Stimulated activated CD4-positive, alpha-beta T cell treated with anti-CD3 and anti-CD28 coated beads, TNF-alpha, amount 100 ng/mL, for 24 hours (primary cell): ENCODE results near the gene DRC1.
"Not testable (repeated sequence)": the region's sequence is repeated elsewhere in the genome, so short reads cannot be mapped to it uniquely, and the experiment has no call there.

Source experiments
- DNase-seq, 3 experiments: peaks; one replicate each; pipeline ENCODE4 v3.0.0-alpha.2; 2020; ENCODE audit warnings: low read depth in 3 of 3

DRC1 gene

GRCh38 chr2:26401739-26402541, at the start of gene DRC1:
DRC1 (plus strand) TSS chr2:26401920; CDS start chr2:26401990, 70 bp downstream.
- peak in 1 of 3 experiments; percentile 25 for DNase-seq

GRCh38 chr2:26352892-26353291, 48.8 kb upstream of the DRC1 start:
- no peak for DNase-seq

DNA sequence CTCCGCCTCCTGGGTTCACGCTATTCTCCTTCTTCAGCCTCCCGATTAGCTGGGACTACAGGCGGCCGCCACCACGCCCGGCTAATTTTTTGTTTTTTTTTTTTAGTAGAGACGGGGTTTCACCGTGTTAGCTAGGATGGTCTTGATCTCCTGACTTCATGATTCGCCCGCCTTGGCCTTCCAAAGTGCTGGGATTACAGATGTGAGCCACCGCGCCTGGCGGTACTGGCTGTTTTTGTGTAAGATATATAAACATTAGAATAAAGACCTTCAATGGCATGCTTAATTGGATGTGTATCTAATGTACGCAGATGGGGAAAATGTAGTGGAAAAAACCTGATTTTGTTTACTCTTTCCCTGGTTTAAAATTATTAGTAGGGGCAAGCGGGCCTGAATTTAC, 47.3 kb upstream of the DRC1 start:
- DNase-seq = not testable (repeated sequence)

GRCh38 chr2:26355038-26355995, 46.4 kb upstream of the DRC1 start:
- no peak for DNase-seq

DNA sequence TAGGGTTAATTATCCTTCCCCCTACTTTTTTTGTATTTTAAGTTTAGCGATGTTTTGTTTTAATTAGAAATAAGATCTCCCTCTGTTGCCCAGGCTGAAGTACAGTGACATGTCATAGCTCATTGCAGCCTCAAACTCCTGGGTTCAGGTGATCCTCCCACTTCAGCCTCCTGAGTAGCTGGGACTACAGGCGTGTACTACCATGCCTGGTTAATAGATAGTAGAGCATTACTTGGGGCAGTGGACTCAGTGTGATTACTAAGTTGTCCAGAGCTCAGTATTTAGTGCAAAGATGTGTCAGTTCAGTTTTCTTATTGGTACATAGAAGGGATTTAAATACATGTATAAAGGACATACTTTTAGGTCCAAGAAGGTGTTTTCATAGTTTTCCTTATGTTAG, 45.6 kb upstream of the DRC1 start:
- DNase-seq = no peak

- no peak for DNase-seq
Observed at GRCh38 chr2:26356771-26357170, 44.9 kb upstream of the DRC1 start.

GRCh38 chr2:26359886-26360473, 41.7 kb upstream of the DRC1 start:
- no peak for DNase-seq

GRCh38 chr2:26363323-26363722, 38.4 kb upstream of the DRC1 start:
- no peak for DNase-seq

- no peak for DNase-seq
Observed at GRCh38 chr2:26363958-26364357, 37.8 kb upstream of the DRC1 start.

DNA sequence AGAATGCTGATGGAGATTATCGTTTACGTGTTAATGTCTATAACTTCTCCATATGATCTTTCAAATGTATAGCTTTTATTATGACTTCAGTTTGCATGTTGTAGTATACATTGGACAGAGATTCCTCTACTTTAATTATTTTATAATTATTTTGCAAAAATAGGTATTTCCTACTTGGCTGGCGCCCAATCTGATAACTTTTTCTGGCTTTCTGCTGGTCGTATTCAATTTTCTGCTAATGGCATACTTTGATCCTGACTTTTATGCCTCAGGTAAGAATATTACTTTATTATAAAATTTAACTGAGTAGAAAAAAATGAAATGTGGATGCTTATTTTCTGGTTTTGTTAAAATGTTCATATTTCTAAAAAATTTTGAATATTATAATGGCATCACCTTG, 37.1 kb upstream of the DRC1 start:
- DNase-seq = no peak

GRCh38 chr2:26366957-26367356, 34.8 kb upstream of the DRC1 start:
- no peak for DNase-seq

GRCh38 chr2:26369664-26370063, 32.1 kb upstream of the DRC1 start:
- DNase-seq = not testable (repeated sequence)

- DNase-seq = not testable (repeated sequence)
Observed at GRCh38 chr2:26370909-26371308, 30.8 kb upstream of the DRC1 start.

- no peak for DNase-seq
Observed at GRCh38 chr2:26376799-26377198, 24.9 kb upstream of the DRC1 start.

DNA sequence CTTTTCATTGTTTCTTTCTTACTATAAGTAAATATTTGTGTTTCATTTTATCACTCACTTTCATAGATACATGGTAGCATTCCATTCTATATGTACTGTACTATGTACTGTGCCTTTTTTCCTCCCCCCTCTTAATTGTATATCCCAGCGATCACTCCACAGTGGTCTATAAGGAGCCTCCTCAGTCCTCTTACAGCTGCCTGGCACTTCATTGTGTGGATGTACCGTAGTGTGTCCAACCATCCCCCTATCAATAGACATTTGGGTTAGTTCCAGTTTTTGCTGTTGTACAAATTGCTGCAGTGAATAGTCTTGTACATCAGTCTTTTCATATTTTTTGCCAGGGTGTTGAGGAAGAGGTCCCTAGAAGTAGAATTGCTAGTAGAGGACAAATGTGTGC, 21.4 kb upstream of the DRC1 start:
- DNase-seq = no peak

GRCh38 chr2:26382564-26382963, 19.2 kb upstream of the DRC1 start:
- DNase-seq = no peak

DNA sequence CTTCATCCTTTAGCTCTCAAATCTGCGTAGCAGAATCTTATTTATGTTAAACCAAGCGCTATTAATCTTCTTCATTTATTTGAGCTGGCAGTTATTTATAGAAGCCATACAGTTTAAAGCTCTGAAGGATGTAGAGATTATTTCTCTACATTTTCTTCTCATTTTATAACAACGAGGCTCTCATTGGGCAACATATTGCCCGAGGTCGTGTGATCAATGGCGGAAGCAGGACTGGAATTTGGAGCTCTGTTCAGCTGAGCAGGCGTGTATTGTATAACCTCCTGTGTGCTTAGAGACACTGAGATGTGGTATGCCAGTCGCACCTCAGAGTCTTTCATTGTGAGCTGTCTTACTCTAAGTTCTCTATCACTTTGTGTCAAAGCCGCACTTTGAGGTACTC, 17.5 kb upstream of the DRC1 start:
- DNase-seq = no peak

DNA sequence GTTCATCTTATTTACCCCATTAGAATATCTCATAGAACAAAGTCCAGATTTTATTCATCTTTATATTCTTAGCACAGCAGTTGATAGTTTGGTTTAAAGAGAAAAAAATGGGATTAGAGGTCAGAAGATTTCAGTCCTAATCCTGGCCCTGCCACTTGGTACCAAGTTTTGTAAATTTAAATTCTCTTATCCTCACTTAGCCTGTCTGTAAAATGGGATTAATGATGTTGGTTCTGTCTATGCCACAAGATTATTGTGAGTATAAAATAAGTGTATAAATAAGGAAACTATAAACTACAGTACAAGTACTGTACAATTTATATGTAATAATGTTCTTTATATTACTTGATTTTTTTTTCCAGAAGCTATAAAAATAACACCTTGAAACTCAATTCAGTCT, 17.1 kb upstream of the DRC1 start:
- DNase-seq = no peak

- DNase-seq = no peak
Observed at GRCh38 chr2:26387189-26387588, 14.5 kb upstream of the DRC1 start.

GRCh38 chr2:26394694-26395093, 7.0 kb upstream of the DRC1 start:
- no peak for DNase-seq

DNA sequence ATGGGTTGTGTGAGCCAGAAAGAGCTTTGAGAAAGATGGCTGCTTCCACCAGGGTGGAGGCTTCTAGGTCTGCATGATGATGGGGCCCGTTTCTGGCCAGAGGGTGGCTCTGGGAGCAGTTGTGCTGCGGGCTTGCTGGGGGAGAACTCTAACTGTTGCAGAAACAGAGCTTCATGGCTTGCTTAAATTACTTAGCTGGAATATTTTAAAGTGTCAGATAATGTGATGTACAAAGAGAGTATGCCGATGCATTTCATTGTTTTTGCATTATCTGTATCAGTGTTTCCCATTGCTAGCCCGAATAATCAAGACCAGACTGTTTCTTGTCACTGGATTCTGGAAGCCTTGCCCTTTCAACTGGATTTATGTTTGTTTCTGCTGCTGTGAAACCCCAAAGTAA, 6.3 kb upstream of the DRC1 start:
- DNase-seq = no peak

DNA sequence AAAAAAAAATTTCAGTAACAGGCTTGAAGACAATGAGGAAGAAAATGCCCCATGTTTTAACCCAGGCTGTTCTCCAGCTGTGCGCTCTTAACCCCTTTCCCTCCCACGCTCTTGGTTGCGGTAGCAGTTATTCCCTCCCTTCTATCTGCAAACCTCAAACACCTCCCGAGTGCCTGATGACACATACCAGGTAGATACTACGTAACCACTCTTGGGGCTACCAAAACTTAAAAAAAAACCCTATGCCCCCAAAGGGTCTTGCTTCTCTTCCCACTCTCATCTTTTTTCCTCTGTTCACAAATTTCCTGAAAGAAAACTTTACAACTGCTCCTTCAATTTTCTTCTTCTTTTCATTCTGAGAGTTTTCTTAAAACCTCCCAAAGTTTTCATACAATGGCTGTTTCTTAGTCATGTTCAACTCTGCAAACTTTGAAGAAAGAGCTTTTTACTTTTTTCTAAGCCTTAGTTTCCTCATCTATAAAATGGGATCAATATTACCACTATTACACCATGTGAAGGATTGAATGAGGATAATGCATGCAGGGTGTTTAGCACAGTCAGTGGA, 4.9 kb upstream of the DRC1 start:
- DNase-seq = peak in 2 of 3 experiments; percentile 13 to 21
